ENCODE data around the gene GLT1D1.
"Not testable (repeated sequence)": the region's sequence is repeated elsewhere in the genome, so short reads cannot be mapped to it uniquely, and the experiment has no call there.

GLT1D1 gene

GRCh38 chr12:128820723-128821432, 32.4 kb upstream of the GLT1D1 start:
- no peak for DNase-seq (ENCODE audit: low read depth)

- DNase-seq (ENCODE audit: low read depth) = no peak
These were observed 29.9 kb upstream of the GLT1D1 start for GRCh38 chr12:128823216-128823915.

GRCh38 chr12:128823916-128824839, 29.1 kb upstream of the GLT1D1 start, which contains the start of gene SLC15A4:
TSS of gene SLC15A4 (minus strand) at chr12:128823958. CDS start at chr12:128823943, 15 bp downstream.
- DNase-seq (ENCODE audit: low read depth) = peak; percentile 80

- no peak for DNase-seq (ENCODE audit: low read depth)
These were observed 27.4 kb upstream of the GLT1D1 start for GRCh38 chr12:128825835-128826234.

- DNase-seq (ENCODE audit: low read depth) = no peak
These were observed 25.6 kb upstream of the GLT1D1 start for GRCh38 chr12:128827724-128828123.

- DNase-seq (ENCODE audit: low read depth) = no peak
These were observed 23.3 kb upstream of the GLT1D1 start for GRCh38 chr12:128829861-128830504.

- no peak for DNase-seq (ENCODE audit: low read depth)
These were observed 22.8 kb upstream of the GLT1D1 start for GRCh38 chr12:128830505-128830893.

- no peak for DNase-seq (ENCODE audit: low read depth)
These were observed 19.9 kb upstream of the GLT1D1 start for GRCh38 chr12:128833418-128833817.

- DNase-seq (ENCODE audit: low read depth) = not testable (repeated sequence)
These were observed 13.4 kb upstream of the GLT1D1 start for GRCh38 chr12:128839885-128840284.

- DNase-seq (ENCODE audit: low read depth) = no peak
These were observed 12.3 kb upstream of the GLT1D1 start for GRCh38 chr12:128840862-128841468.

- DNase-seq (ENCODE audit: low read depth) = no peak
These were observed 10.7 kb upstream of the GLT1D1 start for GRCh38 chr12:128842579-128842978.

- DNase-seq (ENCODE audit: low read depth) = no peak
These were observed 9.7 kb upstream of the GLT1D1 start for GRCh38 chr12:128843538-128843937.

- no peak for DNase-seq (ENCODE audit: low read depth)
These were observed 9.1 kb upstream of the GLT1D1 start for GRCh38 chr12:128844031-128844635.

GRCh38 chr12:128846671-128847070, 6.6 kb upstream of the GLT1D1 start:
- DNase-seq (ENCODE audit: low read depth) = not testable (repeated sequence)

GRCh38 chr12:128848371-128848770, 4.9 kb upstream of the GLT1D1 start:
- no peak for DNase-seq (ENCODE audit: low read depth)

- DNase-seq (ENCODE audit: low read depth) = not testable (repeated sequence)
These were observed 3.5 kb upstream of the GLT1D1 start for GRCh38 chr12:128849806-128850205.

GRCh38 chr12:128850400-128850799, 2.9 kb upstream of the GLT1D1 start:
- DNase-seq (ENCODE audit: low read depth) = no peak

GRCh38 chr12:128851429-128851828, 1.8 kb upstream of the GLT1D1 start:
- not testable (repeated sequence) for DNase-seq (ENCODE audit: low read depth)

- no peak for DNase-seq (ENCODE audit: low read depth)
These were observed 1.1 kb upstream of the GLT1D1 start for GRCh38 chr12:128852026-128852698.

- no peak for DNase-seq (ENCODE audit: low read depth)
These were observed 421 bp downstream of the GLT1D1 start for GRCh38 chr12:128853600-128854197.

Measured in activated T-cell treated with anti-CD3 and anti-CD28 coated beads for 1 hour (primary cell).